Measurements from ENCODE around the gene HLA-A. TPM values are rescaled to one million over a fixed set of nuclear protein-coding genes. Genes with fewer than 3 reads are reported as not detected.
"Not testable (repeated sequence)": the region's sequence is repeated elsewhere in the genome, so short reads cannot be mapped to it uniquely, and the experiment has no call there.

Gene HLA-A
- total and polyA plus RNA-seq, 12 donors: 338 to 2,952 (median 1,253) TPM

GRCh38 chr6:29959467-29959866, 17.1 kb downstream of the HLA-A start:
- Histone ChIP-seq H3K4me3 (no peak overlapping the region), H3K36me3 (replicated peaks in 1 of 2) (no peaks in the 10 kb centered on the region), H3K27ac (no peak overlapping the region), H3K4me1 (replicated peaks in 1 of 2) (peaks cover 14 to 20% of the 10 kb centered on the region in 2 donors), H3K9me3 (replicated peaks in 1 of 3) (no peaks in the 10 kb centered on the region), H3K27me3 (no peaks in the 10 kb centered on the region)
- no peak for TF ChIP-seq POLR2A (IDR thresholded peaks at IDR 0.05)
- no peak for TF ChIP-seq CTCF (IDR thresholded peaks at IDR 0.05)
- intact Hi-C loops (cut with DNase I): no loop called here
- no peak for DNase-seq

GRCh38 chr6:29961966-29962365, 19.6 kb downstream of the HLA-A start:
- H3K4me3 ChIP-seq: no peak overlapping the region

GRCh38 chr6:29963697-29964096, 21.4 kb downstream of the HLA-A start:
- peaks cover 47 to 49% of the 10 kb centered on the region in 2 donors for H3K4me1 ChIP-seq (replicated peaks in 1 of 2)
- intact Hi-C loops (cut with DNase I); DNase-seq; H3K27me3 ChIP-seq; H3K36me3 ChIP-seq (replicated peaks in 1 of 2); H3K4me3 ChIP-seq; H3K9me3 ChIP-seq (replicated peaks in 1 of 3): not testable (repeated sequence)
- H3K27ac ChIP-seq: peak overlapping the region in 3 of 5 donors; percentile 82 to 93 (median 90)
- 76 to 100% (median 98%) methylated on average over 2 of the region's 2 CpGs for WGBS, 4 donors

More at GRCh38 chr6:29961966-29962365, 19.6 kb downstream of the HLA-A start:
- intact Hi-C loops (cut with DNase I): no loop called here
- DNase-seq: peak in 5 of 7 donors; percentile 53 to 85 (median 78)
- Histone ChIP-seq H3K27ac (peak overlapping the region in 3 of 5 donors; percentile 27 to 57 (median 54)), H3K27me3 (no peaks in the 10 kb centered on the region), H3K4me1 (replicated peaks in 1 of 2) (peaks cover 34 to 38% of the 10 kb centered on the region in 2 donors), H3K36me3 (replicated peaks in 1 of 2) (no peaks in the 10 kb centered on the region), H3K9me3 (replicated peaks in 1 of 3) (no peaks in the 10 kb centered on the region)
- TF ChIP-seq POLR2A (IDR thresholded peaks at IDR 0.05) (no peak), CTCF (IDR thresholded peaks at IDR 0.05) (no peak)
- WGBS, 4 donors: 50 to 69% (median 59%) methylated on average over 1 of the region's 1 CpG

DNA sequence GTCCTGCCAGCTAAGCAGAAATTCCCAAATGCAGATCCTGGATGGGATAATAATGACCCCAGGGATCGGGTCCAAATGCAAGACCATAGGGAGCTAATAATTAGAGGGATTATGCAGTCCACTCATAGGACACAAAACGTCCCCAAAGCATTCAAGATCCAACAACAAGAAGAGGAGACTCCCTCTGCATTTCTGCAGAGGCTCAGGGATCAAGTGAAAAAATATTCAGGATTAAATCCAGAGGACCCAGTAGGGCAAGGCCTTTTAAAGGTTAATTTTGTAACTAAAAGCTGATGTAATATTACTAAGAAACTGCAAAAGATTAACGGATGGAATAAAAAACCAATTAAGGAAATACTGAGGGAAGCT, 22.2 kb downstream of the HLA-A start:
- Histone ChIP-seq H3K4me1 (replicated peaks in 1 of 2) (peaks cover 47% of the 10 kb centered on the region in 2 donors), H3K4me3 (peak overlapping the region in 1 of 4 donors; percentile 62), H3K27ac (peak overlapping the region; percentile 42 to 93 (median 82)), H3K27me3 (no peaks in the 10 kb centered on the region), H3K36me3 (replicated peaks in 1 of 2) (no peaks in the 10 kb centered on the region), H3K9me3 (replicated peaks in 1 of 3) (no peaks in the 10 kb centered on the region)
- no peak for TF ChIP-seq POLR2A (IDR thresholded peaks at IDR 0.05)
- peak in 1 of 6 experiments; percentile 8 for TF ChIP-seq CTCF (IDR thresholded peaks at IDR 0.05)
- 12 to 20% (median 17%) methylated on average over 3 of the region's 3 CpGs for WGBS, 4 donors
- no peak for DNase-seq
- intact Hi-C loops (cut with DNase I): no loop called here

GRCh38 chr6:29964887-29965562, 22.7 kb downstream of the HLA-A start:
- intact Hi-C loops (cut with DNase I): no loop called here
- peak in 1 of 6 experiments; percentile 5 for TF ChIP-seq CTCF (IDR thresholded peaks at IDR 0.05)
- peak; percentile 56 to 93 for TF ChIP-seq POLR2A (IDR thresholded peaks at IDR 0.05)
- H3K9me3 ChIP-seq (replicated peaks in 1 of 3): no peaks in the 10 kb centered on the region
- peak; percentile 75 to 95 (median 89) for DNase-seq
- H3K4me1 ChIP-seq (replicated peaks in 1 of 2): peaks cover 47% of the 10 kb centered on the region in 2 donors
- no peaks in the 10 kb centered on the region for H3K36me3 ChIP-seq (replicated peaks in 1 of 2)
- WGBS, 4 donors: 0 to 4% (median 1%) methylated on average over 7 of the region's 7 CpGs
- H3K27ac ChIP-seq: peak overlapping the region; percentile 42 to 93 (median 82)
- peak overlapping the region in 2 of 4 donors; percentile 12 to 62 for H3K4me3 ChIP-seq
- H3K27me3 ChIP-seq: no peaks in the 10 kb centered on the region

All from adrenal gland (tissue), 12 donors.